Transverse colon (tissue), 4 donors: ENCODE data around the gene KLF13. TPM values are rescaled to one million over a fixed set of nuclear protein-coding genes. Genes with fewer than 3 reads are reported as not detected.

Experiments
- DNase-seq: peaks from one replicate; pipeline ENCODE4 v3.0.0-alpha.2; 2019
- H3K27ac ChIP-seq, 4 donors: fragments of 200-600 bp; sonication (generic); 2 replicates each; pipeline ENCODE4 v1.5.1; 2016 to 2018; ENCODE audit warnings: inconsistent platforms in 4 of 4
- H3K27me3 ChIP-seq: fragments of 200-600 bp; sonication (generic); 2 replicates; pipeline ENCODE4 v1.5.1; 2017; ENCODE audit warnings: inconsistent platforms
- H3K36me3 ChIP-seq, 4 donors: fragments of 200-600 bp; sonication (generic); 2 replicates each; pipeline ENCODE4 v1.5.1; 2017 to 2019; ENCODE audit warnings: inconsistent platforms in 4 of 4
- H3K4me1 ChIP-seq, 4 donors: fragments of 200-600 bp; sonication (generic); 2 replicates each; pipeline ENCODE4 v1.5.1; 2017 to 2020; ENCODE audit warnings: inconsistent platforms in 4 of 4
- H3K4me3 ChIP-seq, 4 donors: fragments of 200-600 bp; sonication (generic); 1 replicate in 1 of 4; 2 replicates in 3 of 4; pipeline versions ENCODE4 v1.5.1 to v1.6.1; 2017 to 2019; ENCODE audit warnings: inconsistent platforms in 4 of 4
- H3K9me3 ChIP-seq, 2 donors: fragments of 200-600 bp; sonication (generic); 2 replicates each; pipeline ENCODE4 v1.5.1; 2017 to 2019; ENCODE audit warnings: inconsistent platforms in 2 of 2
- CTCF ChIP-seq, 5 experiments: fragments of 200-600 bp in 3 of 5; fragments of 450-650 bp in 2 of 5; sonication (generic) in 3 of 5; IDR thresholded peaks; 1 replicate in 2 of 5; 2 replicates in 3 of 5; pipeline ENCODE4 v1.5.1; 2016 to 2017; ENCODE audit warnings: antibody characterized with exemption in 5 of 5, inconsistent platforms in 3 of 5, mild to moderate bottlenecking in 2 of 5, moderate library complexity in 1 of 5
- EP300 ChIP-seq: sonication (generic); formaldehyde crosslinking; IDR thresholded peaks from one replicate; pipeline ENCODE4 v1.6.1; 2017; ENCODE audit warnings: antibody characterized with exemption, low read depth
- POLR2A ChIP-seq: fragments of 450-650 bp; IDR thresholded peaks from one replicate; pipeline ENCODE4 v1.6.1; 2016; ENCODE audit warnings: antibody characterized with exemption, mild to moderate bottlenecking, moderate library complexity
- POLR2AphosphoS5 ChIP-seq, 3 donors: sonication (generic); formaldehyde crosslinking; IDR thresholded peaks; one replicate each; pipeline ENCODE4 v1.6.1; 2016; ENCODE audit warnings: antibody characterized with exemption in 3 of 3
- WGBS, 2 donors: methylation state at CpG; one replicate each; pipeline ENCODE4 v1.1.5; 2018; ENCODE audit warnings: low coverage in 1 of 2; 5-methylcytosine and 5-hydroxymethylcytosine counted together
- in situ Hi-C, 4 donors: fragments of 200-750 bp; cut with MboI; loops; one replicate each; pipeline versions ENCODE4 v1.15.0 to v1.15.1; 2017; ENCODE audit warnings: low sequenced_read_pairs in 3 of 4, low pct_ligation_motif_present in 1 of 4, low pct_unique_long_range_greater_than_20kb in 1 of 4
- intact Hi-C: fragments of 100-400 bp; cut with DNase I; formaldehyde crosslinking; loops from one replicate; pipeline ENCODE4 v1.15.1; 2023; ENCODE audit warnings: low total_unique reads
- total RNA-seq, 4 donors: library from RNA; depleted of rRNA; stranded (reverse); fragments of >200 nt; gene quantifications; one replicate each; pipeline ENCODE4 v1.1.0, GENCODE V29; 2016

The KLF13 gene
- total RNA-seq, 4 donors from 2014 or later: 39.0 to 81.2 (median 68.8) TPM

- H3K9me3 ChIP-seq: no peaks in the 10 kb centered on the region
- WGBS, 2 donors: 26 to 42% methylated on average over 1 of the region's 1 CpG
- intact Hi-C loops (loop anchor here (1.0 kb wide), 1 partner anchor 26 kb away; no protein-coding TSS in a partner anchor), in situ Hi-C loops (no loop called here)
- H3K27ac ChIP-seq: no peak overlapping the region
- no peak for DNase-seq
- no peaks in the 10 kb centered on the region for H3K36me3 ChIP-seq
- no peaks in the 10 kb centered on the region for H3K4me1 ChIP-seq
- no peak overlapping the region for H3K4me3 ChIP-seq
- TF ChIP-seq POLR2A (no peak), EP300 (no peak), CTCF (IDR thresholded peaks at IDR 0.05) (no peak), POLR2AphosphoS5 (IDR thresholded peaks at IDR 0.05) (no peak)
- no peaks in the 10 kb centered on the region for H3K27me3 ChIP-seq
Observed at GRCh38 chr15:31285772-31286261, 40.8 kb upstream of the KLF13 start.

DNA sequence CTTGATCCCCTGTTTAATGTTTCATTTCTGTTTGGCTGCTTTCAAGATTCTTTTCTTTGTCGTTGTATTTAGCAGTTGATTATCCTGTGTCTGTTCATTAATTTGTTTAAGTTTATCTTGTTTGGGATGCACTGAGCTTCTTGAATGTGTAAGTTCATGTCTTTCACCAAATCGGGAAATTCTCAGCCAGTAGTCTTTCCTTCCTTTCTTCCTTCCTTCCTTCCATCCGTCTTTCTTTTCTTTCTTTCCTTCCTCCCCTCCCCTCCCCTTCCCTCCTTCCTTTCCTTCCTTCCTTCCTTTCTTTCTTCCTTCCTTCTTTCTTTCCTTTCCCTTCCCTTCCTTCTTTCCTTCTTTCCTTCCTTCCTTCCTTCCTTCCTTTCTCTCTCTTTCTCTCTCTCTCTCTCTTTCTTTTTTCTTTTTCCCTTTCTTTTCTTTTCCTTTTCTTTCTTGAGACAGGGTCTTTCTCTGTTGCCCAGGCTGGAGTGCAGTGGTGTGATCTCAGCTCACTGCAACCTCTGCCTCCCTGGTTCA, 35.5 kb upstream of the KLF13 start:
- Histone ChIP-seq H3K27me3 (no peaks in the 10 kb centered on the region), H3K4me1 (no peaks in the 10 kb centered on the region), H3K4me3 (no peak overlapping the region), H3K9me3 (no peaks in the 10 kb centered on the region), H3K27ac (no peak overlapping the region), H3K36me3 (no peaks in the 10 kb centered on the region)
- TF ChIP-seq POLR2AphosphoS5 (IDR thresholded peaks at IDR 0.05): no peak
- TF ChIP-seq CTCF (IDR thresholded peaks at IDR 0.05): no peak
- TF ChIP-seq EP300: no peak
- no peak for TF ChIP-seq POLR2A
- in situ Hi-C loops (no loop called here), intact Hi-C loops (no loop called here)
- WGBS, 2 donors: 78 to 81% methylated on average over 3 of the region's 3 CpGs
- DNase-seq: no peak

DNA sequence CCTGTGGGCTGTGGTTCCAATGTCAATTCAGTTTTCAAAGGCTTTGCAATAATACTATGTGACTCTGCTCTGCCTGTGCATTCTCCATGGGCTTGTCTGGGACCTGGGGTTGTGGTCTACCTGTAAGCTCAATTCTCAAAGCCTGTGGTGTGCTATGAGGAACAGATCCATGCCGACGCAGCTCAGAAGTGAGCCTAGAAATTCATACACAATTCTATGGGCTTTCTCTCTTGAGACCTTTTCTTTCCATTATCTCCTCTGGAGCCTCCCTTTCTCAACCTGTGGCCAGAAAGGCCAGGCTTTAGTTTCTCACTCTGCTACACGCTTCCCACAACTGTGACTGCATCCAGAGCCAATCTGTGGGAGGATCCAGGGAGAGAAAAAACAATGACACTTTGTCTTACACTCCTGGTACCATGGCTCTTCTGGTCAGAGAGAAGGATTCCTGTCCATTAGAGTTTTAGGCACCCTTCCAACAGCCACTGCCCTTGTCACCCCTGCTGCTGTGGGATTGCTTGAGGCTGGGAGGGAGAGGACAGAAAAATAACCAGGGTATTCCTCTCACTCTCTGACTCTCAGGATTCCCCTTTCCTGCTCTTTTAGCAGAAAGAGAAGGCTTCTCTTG, 34.1 kb upstream of the KLF13 start:
- TF ChIP-seq EP300 (no peak), POLR2A (no peak), CTCF (IDR thresholded peaks at IDR 0.05) (no peak), POLR2AphosphoS5 (IDR thresholded peaks at IDR 0.05) (no peak)
- Histone ChIP-seq H3K4me3 (no peak overlapping the region), H3K27me3 (no peaks in the 10 kb centered on the region), H3K36me3 (no peaks in the 10 kb centered on the region), H3K4me1 (peaks cover 0 to 13% (median 9%) of the 10 kb centered on the region in 4 donors), H3K9me3 (no peaks in the 10 kb centered on the region), H3K27ac (no peak overlapping the region)
- no peak for DNase-seq
- in situ Hi-C loops: no loop called here
- 83% methylated on average over 3 of the region's 3 CpGs; no CpG with 5 or more reads in 1 of the 2 donors for WGBS, 2 donors
- intact Hi-C loops: no loop called here

DNA sequence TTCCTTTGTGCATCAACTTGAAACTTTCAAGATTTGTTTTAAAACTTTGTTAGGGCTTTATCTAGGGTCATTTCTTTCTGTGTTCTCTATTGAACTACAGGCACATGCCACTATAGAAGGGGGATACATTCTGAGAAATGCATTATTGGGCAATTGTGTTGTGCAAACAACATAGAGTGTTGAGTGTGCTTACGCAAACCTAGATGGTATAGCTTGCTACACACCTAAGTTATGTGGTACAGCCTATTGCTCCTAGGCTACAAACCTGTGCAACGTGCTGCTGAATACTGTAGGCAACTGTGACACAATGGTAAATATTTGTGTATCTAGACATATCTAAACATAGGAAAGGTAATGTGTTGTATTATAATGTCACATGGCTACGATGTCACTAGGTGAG, 33.0 kb upstream of the KLF13 start:
- no peaks in the 10 kb centered on the region for H3K27me3 ChIP-seq
- TF ChIP-seq POLR2AphosphoS5 (IDR thresholded peaks at IDR 0.05): no peak
- TF ChIP-seq EP300: no peak
- TF ChIP-seq CTCF (IDR thresholded peaks at IDR 0.05): no peak
- no peak for TF ChIP-seq POLR2A
- H3K4me3 ChIP-seq: no peak overlapping the region
- H3K9me3 ChIP-seq: no peaks in the 10 kb centered on the region
- no peak overlapping the region for H3K27ac ChIP-seq
- H3K4me1 ChIP-seq: peaks cover 0 to 23% (median 13%) of the 10 kb centered on the region in 4 donors
- no peaks in the 10 kb centered on the region for H3K36me3 ChIP-seq
- 86 to 90% methylated on average over 2 to 3 of the region's 3 CpGs for WGBS, 2 donors
- in situ Hi-C loops (no loop called here), intact Hi-C loops (no loop called here)
- no peak for DNase-seq
